ENCODE measurements around the gene PITRM1.

Gene PITRM1

DNA sequence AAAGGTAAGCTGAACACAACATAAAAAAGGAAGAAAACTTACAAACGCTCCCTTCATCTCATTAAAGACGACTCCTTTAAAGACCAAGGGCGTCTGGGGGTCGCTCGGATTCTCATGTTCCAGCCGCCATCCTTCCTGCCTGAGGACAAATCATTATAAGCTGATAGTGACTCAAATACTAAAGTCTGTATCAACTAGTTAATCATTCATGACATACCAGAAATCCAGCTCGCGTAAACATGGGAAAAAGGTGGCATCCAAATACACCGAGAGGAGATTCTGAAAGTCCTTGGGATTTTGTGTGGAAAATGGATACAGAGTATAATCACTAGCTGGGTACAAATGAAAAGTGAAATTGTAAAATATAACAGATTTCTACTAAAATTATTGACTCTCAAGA lies 7.4 kb downstream of the PITRM1 start:
- H3K4me3 ChIP-seq (ENCODE audit: low read length) = no peak overlapping the region
- TF ChIP-seq ZNF274 (IDR thresholded peaks at IDR 0.05; ENCODE audit: low read depth, low read length) = no peak

DNA sequence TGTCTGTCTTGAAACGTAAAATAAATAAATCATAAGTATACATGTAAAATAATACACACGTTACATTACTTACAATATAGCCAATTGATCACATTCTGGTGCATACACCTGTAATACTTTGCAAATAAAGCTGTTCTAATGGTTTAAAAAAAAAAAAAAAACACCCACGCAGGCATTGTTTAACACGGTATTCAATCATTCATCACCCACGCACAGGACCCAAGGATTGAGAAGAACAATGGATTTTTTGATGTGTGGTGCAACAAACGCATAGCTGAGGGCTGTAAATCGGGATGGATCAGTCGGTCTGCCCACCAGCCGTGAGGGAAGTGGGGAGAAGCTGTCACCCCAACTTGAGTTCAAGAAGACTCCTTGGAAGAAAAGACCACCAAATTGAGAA lies 8.7 kb downstream of the PITRM1 start:
- no peak for TF ChIP-seq ZNF274 (IDR thresholded peaks at IDR 0.05; ENCODE audit: low read depth, low read length)
- no peak overlapping the region for H3K4me3 ChIP-seq (ENCODE audit: low read length)

GRCh38 chr10:3162533-3162932 lies 10.0 kb downstream of the PITRM1 start:
- no peak for TF ChIP-seq ZNF274 (IDR thresholded peaks at IDR 0.05; ENCODE audit: low read depth, low read length)

DNA sequence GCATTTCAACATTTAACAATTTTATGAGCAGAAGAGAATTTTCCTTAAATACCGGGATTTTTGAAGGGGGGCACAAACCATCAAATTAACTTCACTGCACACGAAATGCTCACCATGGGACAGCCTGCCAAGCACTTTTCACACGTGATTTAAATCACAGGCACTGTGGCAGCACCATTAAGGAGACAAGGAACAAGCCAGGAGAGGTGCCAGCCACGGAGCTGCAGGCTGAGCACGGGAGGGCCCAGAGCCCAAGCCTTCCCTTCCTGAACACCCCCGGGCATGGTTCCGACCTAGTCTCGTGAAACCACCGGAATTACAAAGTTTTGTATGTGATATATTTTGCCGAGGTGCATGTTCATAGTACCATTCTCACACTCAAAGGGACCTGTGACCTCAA lies 13.4 kb downstream of the PITRM1 start:
- TF ChIP-seq ZNF274 (IDR thresholded peaks at IDR 0.05; ENCODE audit: low read depth, low read length) = no peak
- no peak overlapping the region for H3K4me3 ChIP-seq (ENCODE audit: low read length)

More at GRCh38 chr10:3162533-3162932, 10.0 kb downstream of the PITRM1 start:
- no peak overlapping the region for H3K4me3 ChIP-seq (ENCODE audit: low read length)

GRCh38 chr10:3154666-3155065 lies 17.9 kb downstream of the PITRM1 start:
- TF ChIP-seq ZNF274 (IDR thresholded peaks at IDR 0.05; ENCODE audit: low read depth, low read length) = no peak

GRCh38 chr10:3152566-3152935 lies 20.0 kb downstream of the PITRM1 start:
- H3K4me3 ChIP-seq (ENCODE audit: low read length) = no peak overlapping the region
- no peak for TF ChIP-seq ZNF274 (IDR thresholded peaks at IDR 0.05; ENCODE audit: low read depth, low read length)

More at GRCh38 chr10:3154666-3155065, 17.9 kb downstream of the PITRM1 start:
- H3K4me3 ChIP-seq (ENCODE audit: low read length) = no peak overlapping the region

- H3K4me3 ChIP-seq (ENCODE audit: low read length) = no peak overlapping the region
- TF ChIP-seq ZNF274 (IDR thresholded peaks at IDR 0.05; ENCODE audit: low read depth, low read length) = no peak
Observed at GRCh38 chr10:3151889-3152565, 20.6 kb downstream of the PITRM1 start.

DNA sequence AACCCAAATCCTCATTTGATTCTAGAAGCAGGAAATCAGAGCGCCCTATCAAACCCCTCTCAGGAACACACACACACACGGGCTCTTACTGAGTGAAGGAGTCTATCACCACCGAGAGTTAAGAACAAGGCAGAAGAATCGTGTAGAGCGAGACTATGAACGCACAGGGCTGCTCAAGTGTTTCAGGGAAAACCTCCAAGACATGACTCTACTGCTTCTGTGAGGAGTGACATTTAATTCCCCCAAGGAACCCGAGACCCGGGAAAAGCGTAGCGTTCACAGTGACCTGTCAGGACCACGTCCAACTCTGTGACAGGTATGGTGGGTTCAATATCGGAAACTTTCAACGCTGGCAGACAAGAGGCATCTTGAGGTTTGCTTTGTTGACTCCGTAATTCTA lies 21.6 kb downstream of the PITRM1 start:
- H3K4me3 ChIP-seq (ENCODE audit: low read length) = no peak overlapping the region
- no peak for TF ChIP-seq ZNF274 (IDR thresholded peaks at IDR 0.05; ENCODE audit: low read depth, low read length)

GRCh38 chr10:3150366-3150765 lies 22.2 kb downstream of the PITRM1 start:
- H3K4me3 ChIP-seq (ENCODE audit: low read length) = no peak overlapping the region
- TF ChIP-seq ZNF274 (IDR thresholded peaks at IDR 0.05; ENCODE audit: low read depth, low read length) = no peak

GRCh38 chr10:3149918-3150317 lies 22.7 kb downstream of the PITRM1 start:
- no peak for TF ChIP-seq ZNF274 (IDR thresholded peaks at IDR 0.05; ENCODE audit: low read depth, low read length)
- H3K4me3 ChIP-seq (ENCODE audit: low read length) = no peak overlapping the region

DNA sequence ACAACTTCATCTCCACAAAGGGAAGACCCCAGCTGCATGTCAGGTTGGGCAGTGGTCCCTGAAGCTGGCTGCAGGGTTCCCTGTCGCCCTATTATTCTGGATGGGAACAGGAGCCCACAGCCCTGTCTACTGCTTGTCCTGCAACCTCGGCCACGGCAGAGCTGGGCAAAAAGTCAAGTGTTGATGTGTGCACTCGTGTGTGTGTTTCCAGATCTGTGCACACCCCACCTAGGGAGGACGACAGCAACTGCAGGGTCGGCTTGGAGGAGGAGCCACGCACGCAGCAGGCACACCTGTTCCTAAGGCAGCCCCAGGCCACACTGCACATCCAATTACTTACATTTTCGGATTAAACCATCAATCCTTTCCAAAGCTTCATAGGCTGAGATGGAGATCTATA lies 23.6 kb downstream of the PITRM1 start:
- no peak overlapping the region for H3K4me3 ChIP-seq (ENCODE audit: low read length)
- no peak for TF ChIP-seq ZNF274 (IDR thresholded peaks at IDR 0.05; ENCODE audit: low read depth, low read length)

GRCh38 chr10:3148041-3148440 lies 24.5 kb downstream of the PITRM1 start:
- no peak overlapping the region for H3K4me3 ChIP-seq (ENCODE audit: low read length)
- TF ChIP-seq ZNF274 (IDR thresholded peaks at IDR 0.05; ENCODE audit: low read depth, low read length) = no peak

GRCh38 chr10:3147117-3147820 lies 25.3 kb downstream of the PITRM1 start:
- TF ChIP-seq ZNF274 (IDR thresholded peaks at IDR 0.05; ENCODE audit: low read depth, low read length) = no peak
- no peak overlapping the region for H3K4me3 ChIP-seq (ENCODE audit: low read length)

GRCh38 chr10:3146289-3146688 lies 26.3 kb downstream of the PITRM1 start:
- TF ChIP-seq ZNF274 (IDR thresholded peaks at IDR 0.05; ENCODE audit: low read depth, low read length) = no peak

DNA sequence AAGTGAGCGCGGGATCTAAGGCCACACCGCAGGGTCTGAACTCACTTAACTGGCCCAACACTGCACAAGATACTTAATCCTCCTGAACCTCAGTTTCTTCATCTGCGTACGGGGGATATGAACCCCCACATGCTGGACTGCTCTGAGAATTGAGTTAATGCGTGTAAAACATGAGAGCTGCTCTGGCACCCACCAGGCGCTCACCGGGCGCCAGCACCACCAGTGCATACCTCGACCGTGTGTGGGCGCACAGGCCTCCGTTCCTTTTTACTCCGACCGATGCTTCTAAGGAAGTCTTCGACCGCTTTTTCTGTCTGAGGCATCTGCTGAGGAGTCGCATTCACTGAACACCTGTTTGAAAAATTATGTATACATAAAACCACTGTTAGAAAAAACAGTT lies 27.2 kb downstream of the PITRM1 start:
- no peak for TF ChIP-seq ZNF274 (IDR thresholded peaks at IDR 0.05; ENCODE audit: low read depth, low read length)
- H3K4me3 ChIP-seq (ENCODE audit: low read length) = no peak overlapping the region

More at GRCh38 chr10:3146289-3146688, 26.3 kb downstream of the PITRM1 start:
- no peak overlapping the region for H3K4me3 ChIP-seq (ENCODE audit: low read length)

Measured in GM08714 (cell line).